Measurements from ENCODE around the gene ASXL2. TPM values are rescaled to one million over a fixed set of nuclear protein-coding genes. Genes with fewer than 3 reads are reported as not detected.

ASXL2 gene
- total and polyA plus RNA-seq, 7 donors = 2.3 to 19.4 (median 17.5) TPM

GRCh38 chr2:25794544-25795276 lies 83.6 kb downstream of the ASXL2 start:
- Histone ChIP-seq H3K27ac (no peak overlapping the region), H3K4me3 (no peak overlapping the region), H3K36me3 (ENCODE audit: insufficient read depth in 1 of 2, low read depth in 1 of 2) (peaks cover 0 to 41% of the 10 kb centered on the region in 2 donors), H3K9me3 (no peaks in the 10 kb centered on the region), H3K4me1 (no peaks in the 10 kb centered on the region), H3K27me3 (ENCODE audit: insufficient read depth in 3 of 3, low read length in 2 of 3) (no peaks in the 10 kb centered on the region)
- intact Hi-C loops (cut with DNase I) = no loop called here
- no peak for DNase-seq
- TF ChIP-seq CTCF (IDR thresholded peaks at IDR 0.05) = no peak
- WGBS, 3 donors = 84 to 91% (median 87%) methylated on average over 4 of the region's 4 CpGs
- no peak for ATAC-seq

GRCh38 chr2:25790074-25790790 lies 88.1 kb downstream of the ASXL2 start:
- no peaks in the 10 kb centered on the region for H3K9me3 ChIP-seq
- H3K4me3 ChIP-seq = no peak overlapping the region
- no peaks in the 10 kb centered on the region for H3K4me1 ChIP-seq
- peaks cover 0 to 13% of the 10 kb centered on the region in 2 donors for H3K36me3 ChIP-seq (ENCODE audit: insufficient read depth in 1 of 2, low read depth in 1 of 2)
- DNase-seq (no peak), ATAC-seq (no peak)
- TF ChIP-seq CTCF (IDR thresholded peaks at IDR 0.05) = no peak
- intact Hi-C loops (cut with DNase I) = no loop called here
- H3K27me3 ChIP-seq (ENCODE audit: insufficient read depth in 3 of 3, low read length in 2 of 3) = no peaks in the 10 kb centered on the region
- H3K27ac ChIP-seq = no peak overlapping the region
- 97 to 99% (median 98%) methylated on average over 5 of the region's 5 CpGs for WGBS, 3 donors

GRCh38 chr2:25788457-25788856 lies 89.8 kb downstream of the ASXL2 start:
- intact Hi-C loops (cut with DNase I) = no loop called here
- no peak for TF ChIP-seq CTCF (IDR thresholded peaks at IDR 0.05)

GRCh38 chr2:25787020-25787419 lies 91.3 kb downstream of the ASXL2 start:
- Histone ChIP-seq H3K4me3 (no peak overlapping the region), H3K36me3 (ENCODE audit: insufficient read depth in 1 of 2, low read depth in 1 of 2) (peaks cover 0 to 5% of the 10 kb centered on the region in 2 donors)
- 92 to 95% (median 94%) methylated on average over 2 of the region's 2 CpGs for WGBS, 3 donors

More at GRCh38 chr2:25788457-25788856, 89.8 kb downstream of the ASXL2 start:
- Histone ChIP-seq H3K4me3 (no peak overlapping the region), H3K27me3 (ENCODE audit: insufficient read depth in 3 of 3, low read length in 2 of 3) (no peaks in the 10 kb centered on the region), H3K27ac (no peak overlapping the region), H3K9me3 (no peaks in the 10 kb centered on the region), H3K4me1 (no peaks in the 10 kb centered on the region), H3K36me3 (ENCODE audit: insufficient read depth in 1 of 2, low read depth in 1 of 2) (peaks cover 0 to 5% of the 10 kb centered on the region in 2 donors)
- no peak for DNase-seq
- 85 to 95% (median 92%) methylated on average over 3 of the region's 3 CpGs for WGBS, 3 donors
- no peak for ATAC-seq

More at GRCh38 chr2:25787020-25787419, 91.3 kb downstream of the ASXL2 start:
- no peak for ATAC-seq
- DNase-seq = no peak
- Histone ChIP-seq H3K27ac (no peak overlapping the region), H3K27me3 (ENCODE audit: insufficient read depth in 3 of 3, low read length in 2 of 3) (no peaks in the 10 kb centered on the region), H3K4me1 (no peaks in the 10 kb centered on the region), H3K9me3 (no peaks in the 10 kb centered on the region)
- no peak for TF ChIP-seq CTCF (IDR thresholded peaks at IDR 0.05)
- intact Hi-C loops (cut with DNase I) = no loop called here

All from psoas muscle (tissue), 8 donors.